HG03439 (cell line): ENCODE results near the gene LIN7C.
"Not testable (repeated sequence)": the region's sequence is repeated elsewhere in the genome, so short reads cannot be mapped to it uniquely, and the experiment has no call there.

Experiments
- ATAC-seq: cut with Tn5 transposase; IDR thresholded peaks from one replicate; pipeline ENCODE4 v1.9.1; 2021; ENCODE audit warnings: mild to moderate bottlenecking, moderate library complexity; ENCODE audit not compliant: unreplicated experiment

Gene LIN7C

GRCh38 chr11:27451244-27451965 is 55.2 kb downstream of the LIN7C start:
- ATAC-seq, result no peak

- ATAC-seq, result not testable (repeated sequence)
Observed at GRCh38 chr11:27448184-27448540, 58.4 kb downstream of the LIN7C start.

- ATAC-seq, result no peak
Observed at GRCh38 chr11:27447288-27448183, 59.0 kb downstream of the LIN7C start.

- no peak for ATAC-seq
Observed at GRCh38 chr11:27445625-27446024, 60.9 kb downstream of the LIN7C start.

- no peak for ATAC-seq
Observed at GRCh38 chr11:27444801-27445215, 61.8 kb downstream of the LIN7C start.
